ENCODE measurements around the gene ADRA2C.

DNA sequence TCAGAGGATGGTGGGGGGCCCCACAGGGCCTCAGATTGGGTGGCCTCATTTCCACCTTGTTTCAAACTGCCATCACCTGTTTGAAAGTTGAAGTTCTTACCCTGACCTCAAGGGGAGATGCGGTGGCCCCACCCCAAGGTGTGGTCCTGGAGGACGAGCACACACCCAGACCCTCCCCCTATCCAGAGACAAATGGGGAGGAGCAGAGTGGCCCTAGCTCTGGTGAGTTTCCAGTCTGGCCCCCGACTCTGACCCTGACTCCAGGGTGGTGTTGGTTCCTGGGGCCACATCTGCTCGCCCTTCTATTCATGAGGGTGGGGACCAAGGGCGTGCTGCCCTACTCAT, 36.3 kb upstream of the ADRA2C start:
- TF ChIP-seq, protein P1, sequence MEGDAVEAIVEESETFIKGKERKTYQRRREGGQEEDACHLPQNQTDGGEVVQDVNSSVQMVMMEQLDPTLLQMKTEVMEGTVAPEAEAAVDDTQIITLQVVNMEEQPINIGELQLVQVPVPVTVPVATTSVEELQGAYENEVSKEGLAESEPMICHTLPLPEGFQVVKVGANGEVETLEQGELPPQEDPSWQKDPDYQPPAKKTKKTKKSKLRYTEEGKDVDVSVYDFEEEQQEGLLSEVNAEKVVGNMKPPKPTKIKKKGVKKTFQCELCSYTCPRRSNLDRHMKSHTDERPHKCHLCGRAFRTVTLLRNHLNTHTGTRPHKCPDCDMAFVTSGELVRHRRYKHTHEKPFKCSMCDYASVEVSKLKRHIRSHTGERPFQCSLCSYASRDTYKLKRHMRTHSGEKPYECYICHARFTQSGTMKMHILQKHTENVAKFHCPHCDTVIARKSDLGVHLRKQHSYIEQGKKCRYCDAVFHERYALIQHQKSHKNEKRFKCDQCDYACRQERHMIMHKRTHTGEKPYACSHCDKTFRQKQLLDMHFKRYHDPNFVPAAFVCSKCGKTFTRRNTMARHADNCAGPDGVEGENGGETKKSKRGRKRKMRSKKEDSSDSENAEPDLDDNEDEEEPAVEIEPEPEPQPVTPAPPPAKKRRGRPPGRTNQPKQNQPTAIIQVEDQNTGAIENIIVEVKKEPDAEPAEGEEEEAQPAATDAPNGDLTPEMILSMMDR (IDR thresholded peaks at IDR 0.05; ENCODE audit: poor library complexity): no peak
- TF ChIP-seq EZH2phosphoT487 (IDR thresholded peaks at IDR 0.05; ENCODE audit: low read depth, severe bottlenecking, unreplicated experiment) (no peak), EZH2 (IDR thresholded peaks at IDR 0.05; ENCODE audit: borderline replicate concordance) (no peak)

Measured in hepatocyte (in vitro differentiated cells).